DOHH2 (cell line): ENCODE data around the gene FBXL20.

ENCODE experiments used
- CTCF ChIP-seq: fragments of 200-600 bp; sonication (generic); IDR thresholded peaks from one replicate; pipeline ENCODE4 v1.5.1; 2014; ENCODE audit warnings: antibody characterized with exemption, mild to moderate bottlenecking, low read depth, low read length; ENCODE audit not compliant: poor library complexity, severe bottlenecking
- EZH2phosphoT487 ChIP-seq: fragments of 200-600 bp; sonication (generic); IDR thresholded peaks from 2 replicates; pipeline ENCODE4 v1.6.1; 2017; ENCODE audit warnings: borderline replicate concordance, mild to moderate bottlenecking, antibody characterized with exemption, low read length, moderate library complexity, mixed read lengths

GRCh38 chr17:39261286-39261685, 140.1 kb downstream of the FBXL20 start:
- TF ChIP-seq CTCF (peak; percentile 89), EZH2phosphoT487 (no peak)
